ENCODE data around the gene NT5C3B.
"Not testable (repeated sequence)": the region's sequence is repeated elsewhere in the genome, so short reads cannot be mapped to it uniquely, and the experiment has no call there.

NT5C3B gene

DNA sequence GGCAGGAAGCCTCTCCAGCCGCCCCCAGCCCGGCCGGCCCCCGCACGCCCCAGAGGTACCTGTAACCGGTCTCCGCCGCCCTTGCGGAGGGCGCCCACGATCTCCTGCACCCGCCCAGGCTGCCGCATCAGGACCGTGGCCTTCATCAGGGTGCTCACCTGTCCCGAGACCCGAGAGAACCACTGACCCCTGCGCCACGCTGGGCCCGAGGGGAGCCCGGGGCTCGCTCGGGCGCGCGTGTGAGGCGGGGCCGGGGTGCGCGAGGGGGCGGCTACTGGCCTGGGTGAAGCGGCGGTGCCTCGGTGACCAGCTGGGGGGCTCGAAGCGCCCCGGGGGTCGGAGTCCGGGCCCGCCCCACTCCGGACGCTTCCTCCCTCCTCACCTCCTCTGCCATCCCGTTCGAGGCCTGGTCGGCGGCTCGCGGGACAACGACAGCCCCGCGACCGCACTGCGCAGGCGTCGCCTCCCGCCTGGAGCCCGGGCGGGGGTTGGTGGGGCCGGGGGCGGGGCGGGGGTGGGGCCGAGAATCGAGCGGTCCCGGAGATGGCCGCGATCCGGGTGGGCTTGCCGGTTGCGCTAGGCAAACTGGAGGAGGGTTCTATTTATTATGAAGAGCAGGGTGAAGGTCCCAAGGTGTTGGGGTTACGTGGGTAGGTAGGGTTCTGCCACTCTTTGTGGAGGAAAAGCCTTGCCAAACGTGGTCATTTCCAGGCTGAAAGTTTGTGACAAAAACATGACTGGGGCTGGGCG, at the start of gene NT5C3B:
NT5C3B (minus strand) TSS at position 433 of the 750 bp plus-strand sequence; CDS start at position 394, 39 bp downstream.
- peak; percentile 52 for DNase-seq

- no peak for DNase-seq
These were observed 49.7 kb upstream of the NT5C3B start for GRCh38 chr17:41885733-41886132.

- DNase-seq, result no peak
These were observed 46.7 kb upstream of the NT5C3B start for GRCh38 chr17:41882756-41883155.

DNA sequence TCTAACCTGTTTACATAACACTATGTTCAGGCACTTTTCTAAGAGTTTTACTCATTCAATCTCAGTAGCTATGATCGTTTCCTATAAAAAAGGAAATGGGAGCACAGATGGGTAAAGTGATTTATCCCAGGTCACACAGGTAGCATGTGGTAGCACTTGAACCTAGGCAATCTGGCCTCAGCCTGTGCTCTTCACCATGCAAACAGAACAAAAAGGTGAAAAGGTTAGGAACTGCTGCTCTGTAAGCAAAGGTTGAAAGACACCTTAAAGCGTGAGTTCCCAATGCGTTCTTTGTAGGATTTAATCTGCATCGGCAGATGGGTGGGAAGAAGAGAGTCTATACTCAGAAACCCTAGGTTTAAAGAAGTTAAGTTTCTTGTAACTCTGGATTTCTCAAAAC, 44.1 kb upstream of the NT5C3B start:
- DNase-seq, result no peak

DNA sequence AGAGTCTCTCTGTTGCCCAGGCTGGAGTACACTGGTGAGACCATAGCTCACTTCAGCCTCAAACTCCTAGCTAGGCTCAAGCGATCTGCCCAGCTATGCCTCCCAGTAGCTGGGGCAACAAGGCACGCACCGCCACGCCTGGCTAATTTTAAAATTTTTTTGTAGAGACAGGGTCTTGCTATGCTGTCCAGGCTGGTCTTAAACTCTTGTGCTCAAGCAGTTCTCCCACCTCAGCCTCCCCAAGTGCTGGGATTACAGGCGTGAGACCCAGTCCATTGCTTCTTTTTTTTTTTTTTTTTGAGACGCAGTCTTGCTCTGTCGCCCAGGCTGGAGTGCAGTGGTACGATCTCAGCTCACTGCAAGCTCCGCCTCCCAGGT, 38.2 kb upstream of the NT5C3B start:
- DNase-seq, result not testable (repeated sequence)

DNA sequence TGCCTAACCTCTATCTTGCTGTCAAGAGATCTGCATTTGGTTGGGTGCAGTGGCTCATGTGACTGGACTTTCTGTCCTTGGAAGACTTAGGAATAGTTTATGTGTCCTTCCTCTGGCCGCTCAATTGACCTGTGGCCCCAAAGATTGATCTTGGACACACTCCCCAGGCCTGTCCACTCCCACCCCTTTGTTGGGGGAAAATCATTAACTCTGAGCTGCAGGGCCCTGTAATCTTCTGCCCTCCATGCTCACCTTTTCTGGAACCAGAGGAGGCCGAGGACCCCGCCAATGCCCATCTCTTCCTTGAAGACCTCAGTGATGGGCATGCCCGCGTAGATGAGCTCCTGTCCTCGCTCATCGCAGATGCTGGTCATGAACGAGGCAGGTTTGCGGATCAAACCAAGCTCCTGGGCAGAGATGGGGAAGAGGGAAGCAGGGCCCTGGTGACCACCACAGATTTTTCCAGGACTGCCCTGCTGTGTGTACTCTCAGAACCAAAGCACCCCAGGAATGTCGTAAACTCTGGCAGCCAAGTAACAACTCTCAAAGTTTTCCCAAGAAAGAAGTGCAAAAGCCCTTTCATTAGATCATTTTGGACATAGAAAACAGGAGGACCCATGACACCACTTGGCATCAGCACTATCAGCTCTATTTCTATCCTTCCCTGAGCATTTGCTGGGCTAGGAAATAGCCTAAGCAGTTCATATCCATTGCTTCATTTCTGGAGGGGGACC, 37.7 kb upstream of the NT5C3B start:
- DNase-seq, result no peak

DNA sequence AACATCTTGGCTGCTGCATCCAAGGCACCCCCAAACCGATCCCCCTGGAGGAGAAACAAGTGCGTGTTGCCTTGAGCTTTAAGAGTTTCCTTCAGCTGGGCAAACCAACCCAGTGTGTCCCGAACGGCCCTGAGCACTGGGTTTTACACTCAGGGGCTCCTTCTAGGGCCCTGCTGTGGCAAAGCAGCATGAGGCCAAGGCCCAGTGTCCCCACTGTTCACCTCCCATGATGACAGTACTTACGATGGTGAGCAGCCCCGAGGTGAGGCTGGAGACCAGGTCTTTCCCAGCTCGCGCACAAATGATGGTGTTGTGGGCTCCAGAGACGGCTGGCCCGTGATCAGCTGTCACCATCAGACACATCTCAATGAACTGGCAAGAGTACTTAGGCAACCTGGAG, 35.8 kb upstream of the NT5C3B start:
- no peak for DNase-seq

- DNase-seq, result no peak
These were observed 34.6 kb upstream of the NT5C3B start for GRCh38 chr17:41870627-41871026.

- no peak for DNase-seq
These were observed 34.1 kb upstream of the NT5C3B start for GRCh38 chr17:41870097-41870496.

- DNase-seq, result no peak
These were observed 33.4 kb upstream of the NT5C3B start for GRCh38 chr17:41869426-41869825.

DNA sequence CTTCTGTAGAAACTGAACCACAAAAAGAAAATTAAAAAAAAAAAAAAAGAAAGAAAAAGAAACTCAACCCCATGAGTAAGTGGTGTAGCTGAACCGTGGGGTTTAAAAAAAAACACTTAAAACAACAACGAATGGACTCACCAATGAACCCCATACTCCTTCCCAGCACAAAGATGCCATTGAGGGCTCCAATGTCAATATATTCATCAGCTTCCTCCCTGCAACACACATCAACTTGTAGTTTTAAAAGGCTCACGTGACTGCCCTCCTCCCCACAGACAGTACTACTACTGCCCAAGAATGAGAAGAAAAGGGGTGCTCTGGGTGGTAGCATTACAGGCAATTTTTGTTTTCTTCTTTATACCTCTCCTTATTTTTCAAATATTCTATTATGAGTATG, 32.5 kb upstream of the NT5C3B start:
- no peak for DNase-seq

DNA sequence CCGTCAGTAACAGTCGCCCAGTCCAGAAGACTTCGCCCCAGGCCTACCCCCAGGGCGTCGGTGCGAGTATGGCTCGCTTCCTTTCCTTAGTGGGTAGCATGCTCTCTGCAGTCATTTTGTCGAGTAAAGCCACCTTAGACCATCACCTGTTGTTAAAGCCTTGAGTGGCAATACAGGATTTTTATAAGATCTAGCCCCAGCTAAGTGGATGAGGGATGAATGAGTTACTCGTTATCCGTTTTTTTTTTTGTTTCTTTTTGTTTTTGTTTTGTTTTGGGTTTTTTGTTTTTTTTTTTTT, 29.5 kb upstream of the NT5C3B start:
- DNase-seq, result no peak

DNA sequence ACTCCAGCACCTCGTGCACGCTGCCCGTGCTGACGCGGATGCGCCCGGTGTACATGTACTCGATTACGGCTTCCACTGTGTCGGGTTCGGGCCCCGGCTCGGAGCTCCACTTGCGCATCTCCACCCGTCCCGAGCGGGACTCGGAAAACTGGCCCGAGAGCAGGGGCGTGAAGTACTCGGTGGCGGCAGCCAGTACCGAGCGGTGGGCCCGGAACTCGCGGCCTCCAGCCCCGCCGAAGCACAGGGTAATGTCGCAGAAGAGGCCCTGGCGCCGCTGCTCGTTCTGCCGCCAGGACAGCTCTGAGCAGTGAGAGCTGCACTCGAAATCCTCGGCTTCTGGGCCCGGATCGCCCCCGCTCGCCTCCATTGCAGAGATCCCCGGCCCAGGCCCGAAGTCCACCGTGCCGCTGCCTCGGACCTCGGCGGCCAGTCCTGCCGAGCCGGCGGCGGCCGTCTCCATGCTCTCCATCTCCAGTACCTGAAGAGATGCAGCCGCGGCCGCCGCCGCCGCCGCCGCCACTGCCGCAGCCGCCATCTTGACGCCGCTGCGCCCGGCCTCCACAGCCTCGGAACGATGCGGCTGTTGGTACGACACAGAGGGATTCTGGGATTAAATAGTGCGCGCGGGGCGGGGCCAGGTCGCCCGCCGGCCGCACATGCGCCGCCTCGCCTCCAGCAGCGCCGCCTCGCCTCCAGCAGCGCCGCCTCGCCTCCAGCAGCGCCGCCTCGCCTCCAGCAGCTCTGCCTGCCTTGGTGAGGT, 29.0 kb upstream of the NT5C3B start, which contains the start of gene KLHL11:
KLHL11 (minus strand) TSS at position 588 of the 760 bp plus-strand sequence; CDS start at position 535, 53 bp downstream.
- DNase-seq, result peak; percentile 89

- DNase-seq, result no peak
These were observed 28.4 kb upstream of the NT5C3B start for GRCh38 chr17:41864498-41864835.

- peak; percentile 21 for DNase-seq
These were observed 27.2 kb upstream of the NT5C3B start for GRCh38 chr17:41863074-41863848.

GRCh38 chr17:41860254-41860931, 24.4 kb upstream of the NT5C3B start:
- no peak for DNase-seq

DNA sequence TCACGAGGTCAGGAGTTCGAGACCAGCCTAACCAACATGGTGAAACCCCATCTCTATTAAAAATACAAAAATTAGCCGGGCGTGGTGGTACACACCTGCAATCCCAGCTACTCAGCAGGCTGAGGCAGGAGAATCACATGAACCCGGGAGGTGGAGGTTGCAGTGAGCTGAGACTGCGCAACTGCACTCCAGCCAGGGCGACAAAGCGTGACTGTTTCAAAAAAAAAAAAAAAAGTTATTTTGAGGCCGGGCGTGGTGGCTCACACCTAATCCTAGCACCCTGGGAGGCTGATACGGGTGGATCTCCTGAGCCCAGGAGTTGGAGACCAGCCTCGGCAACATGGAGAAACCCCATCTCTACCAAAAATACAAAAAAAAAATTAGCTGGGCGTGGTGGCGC, 15.3 kb upstream of the NT5C3B start:
- DNase-seq, result not testable (repeated sequence)

DNA sequence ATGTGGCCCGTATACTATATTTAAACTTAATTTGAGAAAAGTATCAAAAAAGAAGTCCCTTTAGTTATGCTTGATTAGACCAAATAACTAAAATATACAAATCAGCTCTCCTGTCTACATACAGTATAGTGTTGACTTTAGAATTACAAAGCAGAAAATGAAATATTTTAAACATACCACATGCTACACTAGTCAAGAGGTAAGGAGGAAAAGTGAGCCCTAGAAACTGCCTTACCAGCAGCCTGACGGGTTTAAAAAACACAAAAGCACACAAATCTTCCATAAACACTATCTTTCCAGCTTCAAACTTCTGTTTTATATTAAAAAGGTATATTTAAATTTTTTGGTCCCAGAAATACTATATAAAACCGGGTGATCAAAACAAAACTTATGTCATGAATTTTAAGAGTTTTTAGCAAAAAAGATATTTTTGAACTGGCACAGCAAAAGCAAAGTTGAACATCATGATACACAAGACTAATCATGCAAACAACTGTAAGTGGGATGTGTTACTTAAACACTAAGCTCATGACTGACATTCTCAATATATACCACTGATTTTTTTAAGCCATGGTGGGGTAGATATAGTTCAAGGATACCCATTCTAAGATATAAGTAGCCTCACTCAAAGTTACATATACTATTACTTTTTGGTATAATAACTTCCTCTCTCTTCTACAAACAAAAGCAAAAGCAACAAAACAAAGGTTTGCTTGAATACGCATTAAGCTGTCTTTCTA, 13.4 kb upstream of the NT5C3B start:
- DNase-seq, result no peak

GRCh38 chr17:41848788-41849187, 12.8 kb upstream of the NT5C3B start:
- DNase-seq, result no peak

DNA sequence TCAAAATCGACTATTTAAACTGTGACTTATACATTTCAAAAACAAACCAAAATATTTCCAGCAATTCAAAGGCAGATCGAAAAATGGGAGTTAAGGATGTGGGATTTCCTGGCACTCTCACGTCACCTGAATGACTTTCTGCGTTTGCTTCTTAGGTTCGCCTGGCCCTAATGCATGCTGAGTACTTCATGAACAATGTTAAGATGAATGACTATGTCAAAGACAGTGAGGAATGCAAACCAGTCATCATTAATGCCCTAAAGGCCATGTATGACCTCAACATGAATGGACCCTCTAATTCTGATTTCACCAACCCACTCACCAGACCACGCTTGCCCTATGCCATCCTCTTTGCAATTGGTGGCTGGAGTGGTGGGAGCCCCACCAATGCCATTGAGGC, 8.9 kb upstream of the NT5C3B start:
- no peak for DNase-seq

DNA sequence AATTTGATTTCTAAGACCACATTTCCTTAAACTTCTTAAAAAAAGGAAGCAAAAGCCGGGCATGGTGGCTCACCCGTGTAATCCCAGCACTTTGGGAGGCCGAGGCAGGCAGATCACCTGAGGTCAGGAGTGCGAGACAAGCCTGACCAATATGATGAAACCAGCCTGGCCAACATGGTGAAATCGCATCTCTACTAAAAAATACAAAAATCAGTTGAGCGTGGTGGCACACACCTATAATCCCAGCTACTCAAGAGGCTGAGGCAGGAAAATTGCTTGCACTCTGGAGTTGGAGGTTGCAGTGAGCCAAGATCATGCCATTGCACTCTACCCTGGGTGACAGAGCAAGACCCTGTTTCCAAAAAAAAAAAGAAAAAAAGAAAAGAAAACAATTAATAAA, 4.7 kb upstream of the NT5C3B start:
- not testable (repeated sequence) for DNase-seq

DNA sequence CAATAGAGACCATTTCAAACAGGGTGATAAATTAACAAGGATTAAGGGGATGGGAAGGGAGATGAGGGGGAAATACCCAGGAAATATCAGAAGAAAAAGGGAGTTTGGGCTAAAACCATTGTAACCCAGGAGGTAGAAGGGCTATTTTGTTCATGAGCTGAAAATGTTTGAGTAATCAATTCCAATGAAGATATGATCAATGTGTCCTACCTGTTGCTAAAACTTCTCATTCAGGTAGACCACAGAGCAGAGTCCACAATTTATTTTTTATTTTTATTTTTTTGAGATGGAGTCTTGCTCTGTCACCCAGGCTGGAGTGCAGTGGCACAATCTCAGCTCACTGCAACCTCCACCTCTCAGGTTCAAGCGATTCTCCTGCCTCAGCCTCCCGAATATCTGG, 3.4 kb upstream of the NT5C3B start:
- not testable (repeated sequence) for DNase-seq
